Measurements from ENCODE around the gene MPPED1.

- TF ChIP-seq EZH2 (IDR thresholded peaks at IDR 0.05) (no peak), POLR2AphosphoS5 (IDR thresholded peaks at IDR 0.05; ENCODE audit: borderline replicate concordance, low read depth, low read length) (no peak), FOXP2 (optimal IDR thresholded peaks at IDR 0.05; ENCODE audit: control extremely low read depth, extremely low read length, insufficient read depth) (no peak)
Observed at GRCh38 chr22:43521716-43522115, 109.9 kb downstream of the MPPED1 start.
